ENCODE results near the gene SMARCB1.
A peak's percentile ranks its signal among the peaks of the same experiment; 100 is the strongest.
"Not testable (repeated sequence)": the region's sequence is repeated elsewhere in the genome, so short reads cannot be mapped to it uniquely, and the experiment has no call there.

SMARCB1 gene

GRCh38 chr22:23862103-23862502 lies 75.3 kb downstream of the SMARCB1 start:
- DNase-seq (ENCODE audit: insufficient read length, low spot score) (no peak), FAIRE-seq (peak; percentile 72)
- TF ChIP-seq POU2F2 (IDR thresholded peaks at IDR 0.05; ENCODE audit: low read depth, low read length), result no peak
- TF ChIP-seq SPI1 (IDR thresholded peaks at IDR 0.05; ENCODE audit: low read depth, low read length), result no peak
- no peak for TF ChIP-seq POLR2A (IDR thresholded peaks at IDR 0.05; ENCODE audit: low read depth, low read length)
- TF ChIP-seq POLR2AphosphoS5 (IDR thresholded peaks at IDR 0.05; ENCODE audit: low read depth, low read length), result no peak
- no peak for TF ChIP-seq TAF1 (IDR thresholded peaks at IDR 0.05; ENCODE audit: low read depth, low read length)
- no peak for TF ChIP-seq PAX5 (IDR thresholded peaks at IDR 0.05; ENCODE audit: insufficient read depth, low read length, severe bottlenecking)

- DNase-seq (ENCODE audit: insufficient read length, low spot score); FAIRE-seq: not testable (repeated sequence)
These were observed 77.9 kb downstream of the SMARCB1 start for GRCh38 chr22:23864499-23865154.

GRCh38 chr22:23868580-23868979 lies 81.8 kb downstream of the SMARCB1 start:
- TF ChIP-seq TAF1 (IDR thresholded peaks at IDR 0.05; ENCODE audit: low read depth, low read length) (no peak), SPI1 (IDR thresholded peaks at IDR 0.05; ENCODE audit: low read depth, low read length) (no peak), POLR2AphosphoS5 (IDR thresholded peaks at IDR 0.05; ENCODE audit: low read depth, low read length) (no peak), POU2F2 (IDR thresholded peaks at IDR 0.05; ENCODE audit: low read depth, low read length) (no peak), PAX5 (IDR thresholded peaks at IDR 0.05; ENCODE audit: insufficient read depth, low read length, severe bottlenecking) (no peak)
- DNase-seq (ENCODE audit: insufficient read length, low spot score) (no peak), FAIRE-seq (no peak)

GRCh38 chr22:23874871-23875270 lies 88.1 kb downstream of the SMARCB1 start:
- FAIRE-seq (no peak), DNase-seq (ENCODE audit: insufficient read length, low spot score) (no peak)
- TF ChIP-seq POLR2AphosphoS5 (IDR thresholded peaks at IDR 0.05; ENCODE audit: low read depth, low read length), result no peak
- TF ChIP-seq SPI1 (IDR thresholded peaks at IDR 0.05; ENCODE audit: low read depth, low read length), result 0 out of 2 replicates have a peak, but pooled peaks have one; percentile 5

GRCh38 chr22:23875801-23876200 lies 89.0 kb downstream of the SMARCB1 start:
- DNase-seq (ENCODE audit: insufficient read length, low spot score), result no peak
- TF ChIP-seq POU2F2 (IDR thresholded peaks at IDR 0.05; ENCODE audit: low read depth, low read length), result no peak
- no peak for TF ChIP-seq SPI1 (IDR thresholded peaks at IDR 0.05; ENCODE audit: low read depth, low read length)
- TF ChIP-seq TAF1 (IDR thresholded peaks at IDR 0.05; ENCODE audit: low read depth, low read length), result no peak
- TF ChIP-seq PAX5 (IDR thresholded peaks at IDR 0.05; ENCODE audit: insufficient read depth, low read length, severe bottlenecking), result no peak
- no peak for TF ChIP-seq POLR2AphosphoS5 (IDR thresholded peaks at IDR 0.05; ENCODE audit: low read depth, low read length)
- no peak for TF ChIP-seq POLR2A (IDR thresholded peaks at IDR 0.05; ENCODE audit: low read depth, low read length)
- FAIRE-seq, result no peak

- DNase-seq (ENCODE audit: insufficient read length, low spot score) (no peak), FAIRE-seq (no peak)
- TF ChIP-seq POLR2A (IDR thresholded peaks at IDR 0.05; ENCODE audit: low read depth, low read length) (no peak), SPI1 (IDR thresholded peaks at IDR 0.05; ENCODE audit: low read depth, low read length) (no peak)
These were observed 90.8 kb downstream of the SMARCB1 start for GRCh38 chr22:23877566-23877965.

- no peak for DNase-seq (ENCODE audit: insufficient read length, low spot score)
- no peak for FAIRE-seq
- no peak for TF ChIP-seq POU2F2 (IDR thresholded peaks at IDR 0.05; ENCODE audit: low read depth, low read length)
These were observed 91.5 kb downstream of the SMARCB1 start for GRCh38 chr22:23878219-23878618.

- no peak for TF ChIP-seq PAX5 (IDR thresholded peaks at IDR 0.05; ENCODE audit: insufficient read depth, low read length, severe bottlenecking)
- TF ChIP-seq POLR2A (IDR thresholded peaks at IDR 0.05; ENCODE audit: low read depth, low read length), result no peak
- no peak for TF ChIP-seq TAF1 (IDR thresholded peaks at IDR 0.05; ENCODE audit: low read depth, low read length)
- TF ChIP-seq SPI1 (IDR thresholded peaks at IDR 0.05; ENCODE audit: low read depth, low read length), result no peak
- TF ChIP-seq POU2F2 (IDR thresholded peaks at IDR 0.05; ENCODE audit: low read depth, low read length), result no peak
- TF ChIP-seq POLR2AphosphoS5 (IDR thresholded peaks at IDR 0.05; ENCODE audit: low read depth, low read length), result no peak
- FAIRE-seq, result no peak
These were observed 95.6 kb downstream of the SMARCB1 start for GRCh38 chr22:23882370-23882769.

GRCh38 chr22:23883658-23884057 lies 96.9 kb downstream of the SMARCB1 start:
- DNase-seq (ENCODE audit: insufficient read length, low spot score) (no peak), FAIRE-seq (no peak)
- TF ChIP-seq TAF1 (IDR thresholded peaks at IDR 0.05; ENCODE audit: low read depth, low read length) (no peak), POLR2A (IDR thresholded peaks at IDR 0.05; ENCODE audit: low read depth, low read length) (no peak), SPI1 (IDR thresholded peaks at IDR 0.05; ENCODE audit: low read depth, low read length) (no peak), POLR2AphosphoS5 (IDR thresholded peaks at IDR 0.05; ENCODE audit: low read depth, low read length) (no peak), PAX5 (IDR thresholded peaks at IDR 0.05; ENCODE audit: insufficient read depth, low read length, severe bottlenecking) (no peak), POU2F2 (IDR thresholded peaks at IDR 0.05; ENCODE audit: low read depth, low read length) (no peak)

More at GRCh38 chr22:23882370-23882769, 95.6 kb downstream of the SMARCB1 start:
- DNase-seq (ENCODE audit: insufficient read length, low spot score), result no peak

- no peak for DNase-seq (ENCODE audit: insufficient read length, low spot score)
- no peak for FAIRE-seq
- TF ChIP-seq POLR2A (IDR thresholded peaks at IDR 0.05; ENCODE audit: low read depth, low read length), result no peak
- no peak for TF ChIP-seq SPI1 (IDR thresholded peaks at IDR 0.05; ENCODE audit: low read depth, low read length)
- TF ChIP-seq TAF1 (IDR thresholded peaks at IDR 0.05; ENCODE audit: low read depth, low read length), result no peak
- no peak for TF ChIP-seq POLR2AphosphoS5 (IDR thresholded peaks at IDR 0.05; ENCODE audit: low read depth, low read length)
- no peak for TF ChIP-seq PAX5 (IDR thresholded peaks at IDR 0.05; ENCODE audit: insufficient read depth, low read length, severe bottlenecking)
- no peak for TF ChIP-seq POU2F2 (IDR thresholded peaks at IDR 0.05; ENCODE audit: low read depth, low read length)
These were observed 97.4 kb downstream of the SMARCB1 start for GRCh38 chr22:23884140-23884539.
